GM21529 (cell line): ENCODE data around the gene PLAC9.
"Not testable (repeated sequence)": the region's sequence is repeated elsewhere in the genome, so short reads cannot be mapped to it uniquely, and the experiment has no call there.

Experiments used
- ATAC-seq: cut with Tn5 transposase; IDR thresholded peaks from one replicate; pipeline ENCODE4 v1.9.1; 2021; ENCODE audit not compliant: unreplicated experiment

PLAC9 gene

GRCh38 chr10:80137920-80138319, 5.4 kb downstream of the PLAC9 start:
- ATAC-seq = no peak

- no peak for ATAC-seq
Observed at GRCh38 chr10:80139265-80139664, 6.7 kb downstream of the PLAC9 start.

- no peak for ATAC-seq
Observed at GRCh38 chr10:80140251-80140650, 7.7 kb downstream of the PLAC9 start.

- no peak for ATAC-seq
Observed at GRCh38 chr10:80141696-80142460, 9.3 kb downstream of the PLAC9 start.

GRCh38 chr10:80144067-80144695, 11.7 kb downstream of the PLAC9 start:
- ATAC-seq = peak; percentile 73

- peak; percentile 39 for ATAC-seq
Observed at GRCh38 chr10:80144696-80145131, 12.2 kb downstream of the PLAC9 start.

- not testable (repeated sequence) for ATAC-seq
Observed at GRCh38 chr10:80145406-80146308, 13.1 kb downstream of the PLAC9 start.

GRCh38 chr10:80146918-80147317, 14.4 kb downstream of the PLAC9 start:
- ATAC-seq = no peak

- ATAC-seq = no peak
Observed at GRCh38 chr10:80148166-80148805, 15.8 kb downstream of the PLAC9 start.

- ATAC-seq = no peak
Observed at GRCh38 chr10:80149123-80149522, 16.6 kb downstream of the PLAC9 start.

GRCh38 chr10:80150172-80150571, 17.6 kb downstream of the PLAC9 start:
- ATAC-seq = no peak

GRCh38 chr10:80152820-80153219, 20.3 kb downstream of the PLAC9 start:
- ATAC-seq = no peak

GRCh38 chr10:80153460-80153859, 20.9 kb downstream of the PLAC9 start:
- no peak for ATAC-seq

GRCh38 chr10:80154626-80154977, 22.1 kb downstream of the PLAC9 start:
- ATAC-seq = no peak

GRCh38 chr10:80154978-80155695, 22.6 kb downstream of the PLAC9 start:
- ATAC-seq = no peak

GRCh38 chr10:80155696-80156215, 23.2 kb downstream of the PLAC9 start:
- no peak for ATAC-seq

- ATAC-seq = no peak
Observed at GRCh38 chr10:80156216-80156615, 23.7 kb downstream of the PLAC9 start.

- no peak for ATAC-seq
Observed at GRCh38 chr10:80157561-80157960, 25.0 kb downstream of the PLAC9 start.

GRCh38 chr10:80158126-80158525, 25.6 kb downstream of the PLAC9 start:
- ATAC-seq = no peak

GRCh38 chr10:80158598-80159127, 26.1 kb downstream of the PLAC9 start:
- no peak for ATAC-seq
